Natural killer cell (primary cell): ENCODE results near the gene RFX8. TPM values are rescaled to one million over a fixed set of nuclear protein-coding genes. Genes with fewer than 3 reads are reported as not detected.

ENCODE experiments used
- ATAC-seq, 3 donors: fragments of 150-1000 bp in 2 of 3; fragments of 200-7000 bp in 1 of 3; cut with Tn5 transposase; 1 replicate in 1 of 3; 2 replicates in 2 of 3; pipeline ENCODE4 v1.10.0; 2021; ENCODE audit warnings: mild to moderate bottlenecking in 2 of 3, moderate library complexity in 2 of 3
- DNase-seq, 2 donors: peaks; one replicate each; pipeline versions ENCODE4 v3.0.0 to v3.0.0-alpha.2; 2013 to 2021; ENCODE audit warnings: mixed read lengths in 1 of 2
- H3K27ac ChIP-seq: one replicate; pipeline ENCODE4 v1.5.1; 2013; ENCODE audit warnings: mild to moderate bottlenecking, low read length
- H3K27me3 ChIP-seq: one replicate; pipeline ENCODE4 v1.6.1; 2013; ENCODE audit warnings: low read length; ENCODE audit not compliant: control insufficient read depth, insufficient read depth
- H3K36me3 ChIP-seq: one replicate; pipeline ENCODE4 v1.6.1; 2013; ENCODE audit warnings: low read length; ENCODE audit not compliant: control insufficient read depth, insufficient read depth
- H3K4me1 ChIP-seq: one replicate; pipeline ENCODE4 v1.6.1; 2013; ENCODE audit warnings: low read length; ENCODE audit not compliant: control insufficient read depth, insufficient read depth
- H3K4me3 ChIP-seq: one replicate; pipeline ENCODE4 v1.5.1; 2013; ENCODE audit warnings: low read length
- H3K9me3 ChIP-seq: one replicate; pipeline ENCODE4 v1.6.1; 2013; ENCODE audit warnings: low read length; ENCODE audit not compliant: control insufficient read depth, insufficient read depth
- H3K27ac Mint-ChIP-seq, 2 donors: one replicate each; pipeline ENCODE4 v1.8.0; 2022; ENCODE audit warnings: mild to moderate bottlenecking in 2 of 2, mixed read lengths in 2 of 2, moderate library complexity in 1 of 2
- H3K27me3 Mint-ChIP-seq, 2 donors: one replicate each; pipeline ENCODE4 v1.8.0; 2022; ENCODE audit warnings: low read depth in 2 of 2, mixed read lengths in 2 of 2
- H3K36me3 Mint-ChIP-seq: one replicate; pipeline ENCODE4 v1.8.0; 2022; ENCODE audit warnings: mixed read lengths
- H3K4me1 Mint-ChIP-seq, 2 donors: one replicate each; pipeline ENCODE4 v1.8.0; 2022; ENCODE audit warnings: mixed read lengths in 2 of 2
- H3K4me3 Mint-ChIP-seq: one replicate; pipeline ENCODE4 v1.8.0; 2022; ENCODE audit warnings: mild to moderate bottlenecking, moderate library complexity, mixed read lengths
- H3K9me3 Mint-ChIP-seq, 2 donors: one replicate each; pipeline ENCODE4 v1.8.0; 2022; ENCODE audit warnings: mixed read lengths in 2 of 2
- WGBS: methylation state at CpG from one replicate; pipeline ENCODE4 v1.1.7; 2013; ENCODE audit warnings: missing lambda C conversion rate; ENCODE audit not compliant: insufficient coverage; 5-methylcytosine and 5-hydroxymethylcytosine counted together
- intact Hi-C: fragments of 100-400 bp; cut with micrococcal nuclease; formaldehyde crosslinking; loops from one replicate; pipeline ENCODE4 v1.14.2; 2022
- total RNA-seq, 4 donors: library from RNA; stranded (reverse); fragments of 120-200 nt in 1 of 4; gene quantifications; one replicate each; pipeline versions ENCODE4 v1.2.3 to v1.2.4, GENCODE V29; 2013 to 2022
- TF ChIP-seq, protein P1 (sequence below): fragments of 200-600 bp; IDR thresholded peaks from one replicate; pipeline ENCODE4 v1.8.0; 2022; ENCODE audit warnings: antibody characterized with exemption

Gene RFX8
- total RNA-seq, 3 donors from 2014 or later (not counting 1 experiment from before 2014, with no cell fraction given) = 0.68 TPM; not detected in 2

DNA sequence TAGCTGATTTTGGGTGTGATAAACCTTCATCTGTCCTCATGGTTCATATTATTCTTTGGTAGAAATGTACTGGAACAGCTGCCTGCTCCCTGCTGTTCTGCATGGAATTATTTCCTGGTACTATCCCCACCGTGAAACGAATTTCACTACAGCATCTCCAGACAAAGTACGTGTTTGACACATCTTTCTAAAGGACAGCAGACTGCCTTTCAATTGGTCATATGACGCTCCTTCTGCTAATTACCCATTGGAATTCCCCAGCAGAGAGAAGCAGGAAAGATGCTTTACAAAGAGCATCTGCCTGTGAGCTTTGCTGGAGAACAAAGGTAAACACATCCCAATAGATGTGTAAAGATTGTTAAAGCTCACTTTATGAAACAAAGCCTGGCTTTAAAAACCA, 4.4 kb upstream of the RFX8 start:
- H3K36me3 Mint-ChIP-seq = no peaks in the 10 kb centered on the region
- H3K27me3 ChIP-seq = peaks cover 5% of the 10 kb centered on the region
- ATAC-seq (no peak), DNase-seq (no peak)
- no peaks in the 10 kb centered on the region for H3K9me3 ChIP-seq
- TF ChIP-seq, protein P1, sequence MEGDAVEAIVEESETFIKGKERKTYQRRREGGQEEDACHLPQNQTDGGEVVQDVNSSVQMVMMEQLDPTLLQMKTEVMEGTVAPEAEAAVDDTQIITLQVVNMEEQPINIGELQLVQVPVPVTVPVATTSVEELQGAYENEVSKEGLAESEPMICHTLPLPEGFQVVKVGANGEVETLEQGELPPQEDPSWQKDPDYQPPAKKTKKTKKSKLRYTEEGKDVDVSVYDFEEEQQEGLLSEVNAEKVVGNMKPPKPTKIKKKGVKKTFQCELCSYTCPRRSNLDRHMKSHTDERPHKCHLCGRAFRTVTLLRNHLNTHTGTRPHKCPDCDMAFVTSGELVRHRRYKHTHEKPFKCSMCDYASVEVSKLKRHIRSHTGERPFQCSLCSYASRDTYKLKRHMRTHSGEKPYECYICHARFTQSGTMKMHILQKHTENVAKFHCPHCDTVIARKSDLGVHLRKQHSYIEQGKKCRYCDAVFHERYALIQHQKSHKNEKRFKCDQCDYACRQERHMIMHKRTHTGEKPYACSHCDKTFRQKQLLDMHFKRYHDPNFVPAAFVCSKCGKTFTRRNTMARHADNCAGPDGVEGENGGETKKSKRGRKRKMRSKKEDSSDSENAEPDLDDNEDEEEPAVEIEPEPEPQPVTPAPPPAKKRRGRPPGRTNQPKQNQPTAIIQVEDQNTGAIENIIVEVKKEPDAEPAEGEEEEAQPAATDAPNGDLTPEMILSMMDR = no peak
- H3K27ac ChIP-seq = no peak overlapping the region
- no peaks in the 10 kb centered on the region for H3K9me3 Mint-ChIP-seq
- intact Hi-C loops = no loop called here
- H3K36me3 ChIP-seq = no peaks in the 10 kb centered on the region
- H3K4me1 ChIP-seq = peaks cover 17% of the 10 kb centered on the region
- H3K4me3 Mint-ChIP-seq = no peak overlapping the region
- H3K4me1 Mint-ChIP-seq = peaks cover 8% of the 10 kb centered on the region in 2 donors
- WGBS = 87% methylated on average over 4 of the region's 4 CpGs
- no peak overlapping the region for H3K4me3 ChIP-seq
- no peak overlapping the region for H3K27ac Mint-ChIP-seq
- peaks cover 12 to 16% of the 10 kb centered on the region in 2 donors for H3K27me3 Mint-ChIP-seq

DNA sequence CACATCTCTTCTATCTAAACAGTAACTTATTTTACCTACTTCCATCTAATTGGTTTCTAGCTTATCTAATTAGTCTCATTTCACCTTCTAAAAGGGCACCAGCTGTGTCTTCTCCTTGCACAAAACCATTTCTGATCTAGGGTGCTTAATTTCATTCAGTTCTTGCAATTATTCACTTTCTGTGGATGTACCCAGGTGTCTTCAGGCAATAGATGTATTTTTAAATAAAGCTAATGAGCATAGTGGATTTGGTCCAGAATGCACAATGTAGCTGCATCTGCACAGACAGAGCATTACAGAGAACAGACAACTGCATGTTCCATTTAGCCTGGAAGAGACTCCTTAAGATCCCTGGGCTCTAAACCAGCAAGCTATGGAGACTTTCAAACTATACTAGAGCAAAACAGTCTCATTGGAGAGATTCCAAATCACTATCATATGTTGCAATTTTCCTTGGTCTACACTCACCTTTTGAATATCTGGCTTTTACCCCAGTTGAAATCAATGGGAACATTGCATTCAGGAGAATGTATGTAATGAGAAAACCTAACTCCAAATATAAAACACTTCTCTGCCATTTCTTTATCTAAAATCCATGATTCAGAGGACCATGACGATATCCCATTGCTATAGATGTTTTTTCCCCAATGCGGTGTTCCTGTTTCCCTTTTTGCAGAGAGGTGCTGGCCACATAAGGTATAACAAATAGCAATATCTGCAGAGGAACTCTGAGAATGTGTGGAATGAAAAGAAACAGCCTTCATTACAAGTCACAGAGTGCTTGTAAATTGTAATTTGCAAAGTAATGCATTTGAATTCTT, 3.5 kb upstream of the RFX8 start:
- Histone ChIP-seq H3K4me1 (peaks cover 22% of the 10 kb centered on the region), H3K27me3 (peaks cover 5% of the 10 kb centered on the region), H3K27ac (no peak overlapping the region), H3K36me3 (no peaks in the 10 kb centered on the region), H3K9me3 (no peaks in the 10 kb centered on the region), H3K4me3 (no peak overlapping the region)
- Mint-ChIP-seq H3K27ac (no peak overlapping the region), H3K4me1 (peaks cover 8% of the 10 kb centered on the region in 2 donors), H3K4me3 (no peak overlapping the region), H3K27me3 (peaks cover 12 to 16% of the 10 kb centered on the region in 2 donors), H3K36me3 (no peaks in the 10 kb centered on the region), H3K9me3 (no peaks in the 10 kb centered on the region)
- TF ChIP-seq, protein P1 = no peak
- intact Hi-C loops = no loop called here
- ATAC-seq (no peak), DNase-seq (no peak)
- WGBS = 93% methylated on average over 2 of the region's 2 CpGs

DNA sequence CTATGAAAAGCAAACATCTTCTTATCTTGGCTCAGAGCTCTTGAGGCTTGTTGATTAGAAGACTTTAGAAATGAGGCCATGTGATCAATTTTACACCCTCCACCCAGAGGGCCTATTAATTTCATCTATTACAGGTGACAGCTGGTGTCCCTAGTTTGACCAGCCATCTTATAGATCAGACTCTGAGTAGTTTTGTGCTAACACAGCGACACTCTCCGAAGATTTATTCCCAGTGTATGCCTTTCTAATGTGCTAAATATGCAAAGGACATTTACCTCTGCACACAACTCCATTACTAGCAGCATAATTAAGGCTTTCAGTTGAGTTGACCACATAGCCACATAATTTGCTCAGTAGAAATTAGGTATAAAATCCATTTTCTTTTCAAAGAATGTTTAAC, 2.6 kb upstream of the RFX8 start:
- Mint-ChIP-seq H3K4me1 (peaks cover 8% of the 10 kb centered on the region in 2 donors), H3K27me3 (peaks cover 15 to 18% of the 10 kb centered on the region in 2 donors), H3K27ac (no peak overlapping the region), H3K4me3 (no peak overlapping the region), H3K36me3 (no peaks in the 10 kb centered on the region), H3K9me3 (no peaks in the 10 kb centered on the region)
- Histone ChIP-seq H3K36me3 (no peaks in the 10 kb centered on the region), H3K4me3 (no peak overlapping the region), H3K4me1 (peaks cover 22% of the 10 kb centered on the region), H3K27ac (no peak overlapping the region), H3K27me3 (peaks cover 8% of the 10 kb centered on the region), H3K9me3 (no peaks in the 10 kb centered on the region)
- DNase-seq (no peak), ATAC-seq (no peak)
- TF ChIP-seq, protein P1 = no peak
- 97% methylated on average over 2 of the region's 2 CpGs for WGBS
- intact Hi-C loops = no loop called here
